Prostate gland (tissue), 2 donors: ENCODE measurements around the gene DNAJC22.

Experiments used
- POLR2A ChIP-seq: fragments of 450-650 bp; IDR thresholded peaks from one replicate; pipeline ENCODE4 v1.6.1; 2016; ENCODE audit warnings: antibody characterized with exemption, mild to moderate bottlenecking
- TF ChIP-seq, protein P1 (sequence below), 4 experiments: fragments of 200-600 bp in 2 of 4; fragments of 450-650 bp in 2 of 4; sonication (generic) in 2 of 4; IDR thresholded peaks; 1 replicate in 3 of 4; 2 replicates in 1 of 4; pipeline ENCODE4 v1.5.1; 2016 to 2019; ENCODE audit warnings: antibody characterized with exemption in 4 of 4, mild to moderate bottlenecking in 2 of 4, moderate library complexity in 2 of 4

GRCh38 chr12:49298160-49298559 lies 48.5 kb upstream of the DNAJC22 start:
- TF ChIP-seq, protein P1, sequence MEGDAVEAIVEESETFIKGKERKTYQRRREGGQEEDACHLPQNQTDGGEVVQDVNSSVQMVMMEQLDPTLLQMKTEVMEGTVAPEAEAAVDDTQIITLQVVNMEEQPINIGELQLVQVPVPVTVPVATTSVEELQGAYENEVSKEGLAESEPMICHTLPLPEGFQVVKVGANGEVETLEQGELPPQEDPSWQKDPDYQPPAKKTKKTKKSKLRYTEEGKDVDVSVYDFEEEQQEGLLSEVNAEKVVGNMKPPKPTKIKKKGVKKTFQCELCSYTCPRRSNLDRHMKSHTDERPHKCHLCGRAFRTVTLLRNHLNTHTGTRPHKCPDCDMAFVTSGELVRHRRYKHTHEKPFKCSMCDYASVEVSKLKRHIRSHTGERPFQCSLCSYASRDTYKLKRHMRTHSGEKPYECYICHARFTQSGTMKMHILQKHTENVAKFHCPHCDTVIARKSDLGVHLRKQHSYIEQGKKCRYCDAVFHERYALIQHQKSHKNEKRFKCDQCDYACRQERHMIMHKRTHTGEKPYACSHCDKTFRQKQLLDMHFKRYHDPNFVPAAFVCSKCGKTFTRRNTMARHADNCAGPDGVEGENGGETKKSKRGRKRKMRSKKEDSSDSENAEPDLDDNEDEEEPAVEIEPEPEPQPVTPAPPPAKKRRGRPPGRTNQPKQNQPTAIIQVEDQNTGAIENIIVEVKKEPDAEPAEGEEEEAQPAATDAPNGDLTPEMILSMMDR (IDR thresholded peaks at IDR 0.05), result no peak
- TF ChIP-seq POLR2A, result no peak
